Heart right ventricle (tissue), 16 donors: ENCODE data around the gene AK9. TPM values are rescaled to one million over a fixed set of nuclear protein-coding genes. Genes with fewer than 3 reads are reported as not detected.
"Not testable (repeated sequence)": the region's sequence is repeated elsewhere in the genome, so short reads cannot be mapped to it uniquely, and the experiment has no call there.

ENCODE experiments used
- ATAC-seq, 8 donors: fragments of 200-7000 bp; cut with Tn5 transposase; one replicate each; pipeline ENCODE4 v1.9.1; 2020; ENCODE audit warnings: mild to moderate bottlenecking in 8 of 8, moderate library complexity in 8 of 8, moderate number of reproducible peaks in 1 of 8
- DNase-seq, 2 donors: peaks; one replicate each; pipeline ENCODE4 v3.0.0-alpha.2; 2020
- H3K27ac ChIP-seq, 10 donors: fragments of 200-600 bp; sonication (generic) in 2 of 10; one replicate each; pipeline versions ENCODE4 v1.5.0 to v1.8.0; 2020 to 2022; ENCODE audit warnings: mild to moderate bottlenecking in 3 of 10
- H3K27me3 ChIP-seq, 7 donors: fragments of 200-600 bp; one replicate each; pipeline ENCODE4 v1.8.0; 2021 to 2022; ENCODE audit warnings: mild to moderate bottlenecking in 2 of 7
- H3K36me3 ChIP-seq, 9 donors: fragments of 200-600 bp; sonication (generic) in 1 of 9; one replicate each; pipeline versions ENCODE4 v1.5.0 to v1.8.0; 2020 to 2022; ENCODE audit warnings: mild to moderate bottlenecking in 2 of 9
- H3K4me1 ChIP-seq, 9 donors: fragments of 200-600 bp; sonication (generic) in 1 of 9; one replicate each; pipeline versions ENCODE4 v1.5.0 to v1.8.0; 2020 to 2022; ENCODE audit warnings: mild to moderate bottlenecking in 4 of 9
- H3K4me3 ChIP-seq, 10 donors: fragments of 200-600 bp; sonication (generic) in 2 of 10; one replicate each; pipeline versions ENCODE4 v1.5.0 to v1.8.0; 2020 to 2022; ENCODE audit warnings: mild to moderate bottlenecking in 7 of 10, moderate library complexity in 2 of 10
- H3K9me3 ChIP-seq, 11 donors: fragments of 200-600 bp in 10 of 11; sonication (generic) in 2 of 11; one replicate each; pipeline versions ENCODE4 v1.5.0 to v1.8.0; 2013 to 2022; ENCODE audit warnings: mild to moderate bottlenecking in 2 of 11, control low read depth in 1 of 11, moderate library complexity in 1 of 11
- CTCF ChIP-seq, 9 donors: fragments of 200-600 bp; sonication (generic) in 2 of 9; IDR thresholded peaks; one replicate each; pipeline versions ENCODE4 v1.5.0 to v1.8.0; 2021 to 2022; ENCODE audit warnings: antibody characterized with exemption in 9 of 9, mild to moderate bottlenecking in 5 of 9, moderate library complexity in 1 of 9
- WGBS, 2 donors: extraction: QIAGEN DNeasy Blood & Tissue Kit; methylation state at CpG; one replicate each; pipeline ENCODE4 v1.1.7; 2013; ENCODE audit warnings: inconsistent platforms in 1 of 2; 5-methylcytosine and 5-hydroxymethylcytosine counted together
- intact Hi-C, 10 donors: fragments of 100-400 bp; cut with DNase I; formaldehyde crosslinking; loops; one replicate each; pipeline versions ENCODE4 v1.11.1 to v1.14.2; 2022
- polyA plus RNA-seq, 2 donors: library from polyadenylated mRNA; stranded (reverse); fragments of 200-250 nt; gene quantifications; one replicate each; pipeline ENCODE4 v1.2.3, GENCODE V29; 2013
- total RNA-seq, 10 donors: library from RNA; stranded (reverse); fragmentation: NEBNext Ultra II Directional in 3 of 10; extraction: Animal tissue kit (Norgen Biotek cat#: 25700) in 3 of 10; gene quantifications; one replicate each; pipeline versions ENCODE4 v1.2.1 to v1.2.4, GENCODE V29; 2021 to 2023
- donor health status: Arrhythmogenic right ventricular cardiomyopathy.
- donor health status: ischemic (EF 13 %, LVEDD 7.1; RV severe dilation, severe dysfunction).
- donor health status: healthy with polysubstance abuse.
- donor health status: DM: no; HTN: yes; CAD: no.
- donor health status: DM: no; HTN: no; CAD: no.
- donor health status: ischemic (EF 25% LVEDD 6.9; RV normal size, moderate dysfunction).
- donor health status: ischemic (EF 25% LVEDD 5.7; RV mildly dilated, moderate dysfunction).
- donor health status: healthy.
- donor health status: DM: yes; HTN: yes; CAD: no.
- donor health status: Ischemic cardiomyopathy.
- donor health status: ischemic (EF 35%, LVEDD 5.7; RV mildly dilated, moderate dysfunction).
- donor health status: nonischemic (EF 11% LVEDD 7.7; RV severe dilation, severe dysfunction).
- donor health status: DM: yes; HTN: yes; CAD: no.
- donor health status: PGD.
- donor health status: ischemic (EF 29% LVEDD 5.4; RV normal size, mild dysfunction).
- donor health status: nonischemic (EF 23%, LVEDD 6.1; RV moderate dilation, normal function).

AK9 gene
- total and polyA plus RNA-seq, 12 donors, result 4.6 to 17.0 (median 10.9) TPM

GRCh38 chr6:109713097-109713496 is 22.1 kb upstream of the AK9 start:
- intact Hi-C loops, result no loop called here
- WGBS, 2 donors, result 97 to 99% methylated on average over 8 of the region's 8 CpGs
- ATAC-seq, result peak in 2 of 8 donors; percentile 25 to 34

GRCh38 chr6:109708099-109708498 is 17.1 kb upstream of the AK9 start:
- H3K36me3 ChIP-seq, H3K27me3 ChIP-seq, ATAC-seq, H3K4me3 ChIP-seq, H3K27ac ChIP-seq, DNase-seq: not testable (repeated sequence)
- intact Hi-C loops, result loop anchor here (5.0 to 10.0 kb wide), 9 partner anchors 74 to 689 kb away; no protein-coding TSS in a partner anchor
- Histone ChIP-seq H3K9me3 (peaks cover 0 to 22% (median 0%) of the 10 kb centered on the region in 11 donors), H3K4me1 (peaks cover 0 to 24% (median 2%) of the 10 kb centered on the region in 9 donors)
- 98% methylated on average over 2 of the region's 2 CpGs for WGBS, 2 donors

More at GRCh38 chr6:109713097-109713496, 22.1 kb upstream of the AK9 start:
- peaks cover 0 to 32% (median 6%) of the 10 kb centered on the region in 9 donors for H3K36me3 ChIP-seq
- no peaks in the 10 kb centered on the region for H3K27me3 ChIP-seq
- no peak for TF ChIP-seq CTCF (IDR thresholded peaks at IDR 0.05)
- peaks cover 0 to 22% (median 0%) of the 10 kb centered on the region in 11 donors for H3K9me3 ChIP-seq
- H3K4me3 ChIP-seq, result no peak overlapping the region
- H3K27ac ChIP-seq, result no peak overlapping the region
- no peaks in the 10 kb centered on the region for H3K4me1 ChIP-seq
- no peak for DNase-seq

- Histone ChIP-seq H3K27ac (peak overlapping the region in 1 of 10 donors; percentile 15), H3K27me3 (no peaks in the 10 kb centered on the region), H3K4me3 (no peak overlapping the region), H3K4me1 (peaks cover 0 to 40% (median 3%) of the 10 kb centered on the region in 9 donors), H3K36me3 (no peaks in the 10 kb centered on the region), H3K9me3 (peaks cover 0 to 22% (median 0%) of the 10 kb centered on the region in 11 donors)
- intact Hi-C loops, result loop anchor here (5.0 to 10.0 kb wide), 9 partner anchors 76 to 691 kb away; no protein-coding TSS in a partner anchor
- ATAC-seq (no peak), DNase-seq (no peak)
- 78 to 86% methylated on average over 6 of the region's 6 CpGs for WGBS, 2 donors
- TF ChIP-seq CTCF (IDR thresholded peaks at IDR 0.05), result no peak
Observed at GRCh38 chr6:109706513-109706912, 15.5 kb upstream of the AK9 start.

GRCh38 chr6:109705258-109705657 is 14.3 kb upstream of the AK9 start:
- WGBS, 2 donors, result 16% methylated on average over 7 of the region's 7 CpGs
- DNase-seq (peak; percentile 75 to 81), ATAC-seq (peak; percentile 92 to 96 (median 94))
- Histone ChIP-seq H3K4me3 (no peak overlapping the region), H3K9me3 (peaks cover 0 to 22% (median 0%) of the 10 kb centered on the region in 11 donors), H3K36me3 (no peaks in the 10 kb centered on the region), H3K4me1 (peaks cover 0 to 47% (median 3%) of the 10 kb centered on the region in 9 donors), H3K27me3 (no peaks in the 10 kb centered on the region), H3K27ac (no peak overlapping the region)
- TF ChIP-seq CTCF (IDR thresholded peaks at IDR 0.05), result peak; percentile 92 to 99 (median 97)
- intact Hi-C loops, result loop anchor here (1.0 to 10.0 kb wide), 14 partner anchors 77 to 692 kb away; no protein-coding TSS in a partner anchor

GRCh38 chr6:109702791-109703190 is 11.8 kb upstream of the AK9 start:
- DNase-seq (no peak), ATAC-seq (peak in 2 of 8 donors; percentile 20 to 32)
- no peak overlapping the region for H3K4me3 ChIP-seq
- 56 to 62% methylated on average over 4 of the region's 4 CpGs for WGBS, 2 donors
- intact Hi-C loops, result loop anchor here in 8 of 10 donors (5.0 to 10.0 kb wide), 6 partner anchors 82 to 692 kb away; no protein-coding TSS in a partner anchor
- no peaks in the 10 kb centered on the region for H3K27me3 ChIP-seq
- no peaks in the 10 kb centered on the region for H3K9me3 ChIP-seq
- peaks cover 0 to 59% (median 3%) of the 10 kb centered on the region in 9 donors for H3K4me1 ChIP-seq
- no peaks in the 10 kb centered on the region for H3K36me3 ChIP-seq
- no peak overlapping the region for H3K27ac ChIP-seq
- no peak for TF ChIP-seq CTCF (IDR thresholded peaks at IDR 0.05)
